ENCODE data around the gene SIK3. TPM values are rescaled to one million over a fixed set of nuclear protein-coding genes. Genes with fewer than 3 reads are reported as not detected.
"Not testable (repeated sequence)": the region's sequence is repeated elsewhere in the genome, so short reads cannot be mapped to it uniquely, and the experiment has no call there.

SIK3 gene
- total RNA-seq, 4 donors from 2014 or later: 31.7 to 56.1 (median 45.3) TPM

GRCh38 chr11:117122556-117122955 is 24.3 kb upstream of the SIK3 start:
- WGBS, 2 donors (ENCODE audit: low coverage in 1 of 2): 80 to 81% methylated on average over 1 to 5 of the region's 5 CpGs
- TF ChIP-seq EP300 (IDR thresholded peaks at IDR 0.05) (no peak), POLR2A (IDR thresholded peaks at IDR 0.05) (no peak)

GRCh38 chr11:117121176-117121575 is 22.9 kb upstream of the SIK3 start:
- ATAC-seq: no peak
- Histone ChIP-seq H3K9me3 (no peaks in the 10 kb centered on the region), H3K36me3 (no peaks in the 10 kb centered on the region), H3K27me3 (no peaks in the 10 kb centered on the region), H3K4me1 (no peaks in the 10 kb centered on the region), H3K4me3 (no peak overlapping the region), H3K27ac (no peak overlapping the region)
- TF ChIP-seq EP300 (IDR thresholded peaks at IDR 0.05): no peak

More at GRCh38 chr11:117122556-117122955, 24.3 kb upstream of the SIK3 start:
- H3K4me3 ChIP-seq: no peak overlapping the region
- H3K27me3 ChIP-seq: no peaks in the 10 kb centered on the region
- H3K9me3 ChIP-seq: no peaks in the 10 kb centered on the region
- H3K4me1 ChIP-seq: no peaks in the 10 kb centered on the region
- no peaks in the 10 kb centered on the region for H3K36me3 ChIP-seq
- no peak for ATAC-seq
- no peak overlapping the region for H3K27ac ChIP-seq

- no peaks in the 10 kb centered on the region for H3K36me3 ChIP-seq
- H3K4me1 ChIP-seq: no peaks in the 10 kb centered on the region
- H3K4me3 ChIP-seq: no peak overlapping the region
- no peak for ATAC-seq
- no peaks in the 10 kb centered on the region for H3K9me3 ChIP-seq
- no peak overlapping the region for H3K27ac ChIP-seq
- TF ChIP-seq POLR2AphosphoS5 (IDR thresholded peaks at IDR 0.05) (no peak), POLR2A (IDR thresholded peaks at IDR 0.05) (no peak)
- no peaks in the 10 kb centered on the region for H3K27me3 ChIP-seq
Measured at GRCh38 chr11:117117681-117118080, 19.5 kb upstream of the SIK3 start.

- not testable (repeated sequence) for H3K9me3 ChIP-seq, ATAC-seq, H3K4me3 ChIP-seq, H3K36me3 ChIP-seq, H3K27me3 ChIP-seq, H3K27ac ChIP-seq
- 60 to 67% methylated on average over 1 of the region's 1 CpG for whole genome bisulfite sequencing, 2 donors (ENCODE audit: low coverage in 1 of 2)
- peaks cover 0 to 14% (median 0%) of the 10 kb centered on the region in 3 donors for H3K4me1 ChIP-seq
Measured at GRCh38 chr11:117112939-117113338, 14.7 kb upstream of the SIK3 start.

DNA sequence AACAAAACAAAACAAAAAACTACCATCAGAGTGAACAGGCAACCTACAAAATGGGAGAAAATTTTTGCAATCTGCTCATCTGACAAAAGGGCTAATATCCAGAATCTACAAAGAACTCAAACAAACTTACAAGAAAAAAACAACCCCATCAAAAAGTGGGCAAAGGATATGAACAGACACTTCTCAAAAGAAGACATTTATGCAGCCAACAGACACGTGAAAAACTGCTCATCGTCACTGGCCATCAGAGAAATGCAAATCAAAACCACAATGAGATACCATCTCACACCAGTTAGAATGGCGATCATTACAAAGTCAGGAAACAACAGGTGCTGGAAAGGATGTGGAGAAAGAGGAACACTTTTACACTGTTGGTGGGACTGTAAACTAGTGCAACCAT is 14.3 kb upstream of the SIK3 start:
- H3K36me3 ChIP-seq, ATAC-seq, H3K4me3 ChIP-seq, H3K27ac ChIP-seq, H3K27me3 ChIP-seq, H3K9me3 ChIP-seq: not testable (repeated sequence)
- 56 to 61% methylated on average over 3 of the region's 3 CpGs for WGBS, 2 donors (ENCODE audit: low coverage in 1 of 2)
- H3K4me1 ChIP-seq: peaks cover 0 to 14% (median 0%) of the 10 kb centered on the region in 3 donors

- H3K4me3 ChIP-seq: no peak overlapping the region
- no CpG with 5 or more reads among the region's 39 CpGs for WGBS, 2 donors (ENCODE audit: low coverage in 1 of 2)
- no peaks in the 10 kb centered on the region for H3K9me3 ChIP-seq
- ATAC-seq: no peak
- no peaks in the 10 kb centered on the region for H3K27me3 ChIP-seq
- no peaks in the 10 kb centered on the region for H3K36me3 ChIP-seq
- no peak overlapping the region for H3K27ac ChIP-seq
- peaks cover 0 to 14% (median 0%) of the 10 kb centered on the region in 3 donors for H3K4me1 ChIP-seq
- TF ChIP-seq, protein P1, sequence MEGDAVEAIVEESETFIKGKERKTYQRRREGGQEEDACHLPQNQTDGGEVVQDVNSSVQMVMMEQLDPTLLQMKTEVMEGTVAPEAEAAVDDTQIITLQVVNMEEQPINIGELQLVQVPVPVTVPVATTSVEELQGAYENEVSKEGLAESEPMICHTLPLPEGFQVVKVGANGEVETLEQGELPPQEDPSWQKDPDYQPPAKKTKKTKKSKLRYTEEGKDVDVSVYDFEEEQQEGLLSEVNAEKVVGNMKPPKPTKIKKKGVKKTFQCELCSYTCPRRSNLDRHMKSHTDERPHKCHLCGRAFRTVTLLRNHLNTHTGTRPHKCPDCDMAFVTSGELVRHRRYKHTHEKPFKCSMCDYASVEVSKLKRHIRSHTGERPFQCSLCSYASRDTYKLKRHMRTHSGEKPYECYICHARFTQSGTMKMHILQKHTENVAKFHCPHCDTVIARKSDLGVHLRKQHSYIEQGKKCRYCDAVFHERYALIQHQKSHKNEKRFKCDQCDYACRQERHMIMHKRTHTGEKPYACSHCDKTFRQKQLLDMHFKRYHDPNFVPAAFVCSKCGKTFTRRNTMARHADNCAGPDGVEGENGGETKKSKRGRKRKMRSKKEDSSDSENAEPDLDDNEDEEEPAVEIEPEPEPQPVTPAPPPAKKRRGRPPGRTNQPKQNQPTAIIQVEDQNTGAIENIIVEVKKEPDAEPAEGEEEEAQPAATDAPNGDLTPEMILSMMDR (IDR thresholded peaks at IDR 0.05): no peak
- TF ChIP-seq EP300 (IDR thresholded peaks at IDR 0.05): no peak
- no peak for TF ChIP-seq POLR2AphosphoS5 (IDR thresholded peaks at IDR 0.05)
- TF ChIP-seq POLR2A (IDR thresholded peaks at IDR 0.05): no peak
Measured at GRCh38 chr11:117110294-117110950, 12.2 kb upstream of the SIK3 start.

GRCh38 chr11:117107701-117108590 is 9.7 kb upstream of the SIK3 start:
- Histone ChIP-seq H3K4me3 (no peak overlapping the region), H3K4me1 (peaks cover 0 to 14% (median 0%) of the 10 kb centered on the region in 3 donors), H3K36me3 (no peaks in the 10 kb centered on the region), H3K27ac (peak overlapping the region in 1 of 4 donors; percentile 58), H3K9me3 (no peaks in the 10 kb centered on the region), H3K27me3 (no peaks in the 10 kb centered on the region)
- no peak for TF ChIP-seq POLR2AphosphoS5 (IDR thresholded peaks at IDR 0.05)
- TF ChIP-seq, protein P1 (IDR thresholded peaks at IDR 0.05): no peak
- no peak for TF ChIP-seq EP300 (IDR thresholded peaks at IDR 0.05)
- no peak for TF ChIP-seq POLR2A (IDR thresholded peaks at IDR 0.05)
- WGBS, 2 donors (ENCODE audit: low coverage in 1 of 2): 47 to 59% methylated on average over 3 to 5 of the region's 5 CpGs
- ATAC-seq: no peak

Measured in gastroesophageal sphincter (tissue), 4 donors.